PC-9 (cell line): ENCODE results near the gene SSBP4. TPM values are rescaled to one million over a fixed set of nuclear protein-coding genes. Genes with fewer than 3 reads are reported as not detected.

Experiments used
- BruUV-seq: library from RNA; stranded (reverse); fragments of 400-500 nt; replicated peaks from 2 replicates; lab custom pipeline; 2021; lab: Mats Ljungman, UMichigan
- CTCF ChIA-PET: fragments of 300-600 bp; sonication (Branson Sonifier 250); formaldehyde crosslinking; loops from one replicate; lab custom pipeline; 2022; ENCODE audit warnings: antibody characterized with exemption; lab: Charles Lee
- POLR2A ChIA-PET: fragments of 300-600 bp; sonication (Branson Sonifier 250); formaldehyde crosslinking; loops from one replicate; lab custom pipeline; 2022; ENCODE audit warnings: antibody characterized with exemption; ENCODE audit not compliant: unreplicated experiment; lab: Charles Lee
- DNase-seq, 2 experiments: peaks; one replicate each; pipeline versions ENCODE4 v3.0.0 to v3.0.0-alpha.2; 2015 to 2022; ENCODE audit warnings: mixed read lengths in 1 of 2
- H2AFZ ChIP-seq: fragments of 200-600 bp; sonication (generic); 2 replicates; pipeline ENCODE4 v1.8.1; 2017; ENCODE audit warnings: antibody characterized with exemption
- H3F3A ChIP-seq: fragments of 200-600 bp; sonication (generic); 2 replicates; pipeline ENCODE4 v1.8.1; 2017; ENCODE audit warnings: antibody characterized with exemption, mild to moderate bottlenecking, low read depth; ENCODE audit not compliant: insufficient read depth
- H3K27ac ChIP-seq: fragments of 200-600 bp; sonication (generic); 2 replicates; pipeline ENCODE4 v1.6.1; 2016; ENCODE audit warnings: mixed run types
- H3K27me3 ChIP-seq: fragments of 200-600 bp; sonication (generic); 2 replicates; pipeline ENCODE4 v1.6.1; 2016; ENCODE audit warnings: low read depth, mixed run types; ENCODE audit not compliant: insufficient read depth
- H3K36me3 ChIP-seq: fragments of 200-600 bp; sonication (generic); 2 replicates; pipeline ENCODE4 v1.6.1; 2016; ENCODE audit warnings: low read depth, mixed run types
- H3K4me1 ChIP-seq: fragments of 200-600 bp; sonication (generic); replicated peaks from 2 replicates; pipeline ENCODE4 v1.6.1; 2016; ENCODE audit warnings: mixed run types; ENCODE audit not compliant: insufficient read depth
- H3K4me2 ChIP-seq: fragments of 200-600 bp; sonication (generic); 2 replicates; pipeline ENCODE4 v1.6.1; 2017; ENCODE audit warnings: mixed run types
- H3K4me3 ChIP-seq: fragments of 200-600 bp; sonication (generic); 2 replicates; pipeline ENCODE4 v1.6.1; 2016; ENCODE audit warnings: mixed run types
- H3K79me2 ChIP-seq: fragments of 200-600 bp; sonication (generic); 2 replicates; pipeline ENCODE4 v1.6.1; 2017; ENCODE audit warnings: low read depth, mixed run types
- H3K9me2 ChIP-seq: fragments of 200-600 bp; sonication (generic); 2 replicates; pipeline ENCODE4 v1.8.1; 2017; ENCODE audit warnings: mild to moderate bottlenecking; ENCODE audit not compliant: insufficient read depth
- H3K9me3 ChIP-seq: fragments of 200-600 bp; sonication (generic); 2 replicates; pipeline ENCODE4 v1.8.1; 2016; ENCODE audit warnings: low read depth; ENCODE audit not compliant: insufficient read depth
- H4K20me1 ChIP-seq: fragments of 200-600 bp; sonication (generic); 2 replicates; pipeline ENCODE4 v1.8.1; 2017; ENCODE audit not compliant: insufficient read depth
- CTCF ChIP-seq: fragments of 200-600 bp; sonication (generic); conservative IDR thresholded peaks from 2 replicates; pipeline ENCODE4 v1.6.1; 2017; ENCODE audit warnings: mixed run types, antibody characterized with exemption, mild to moderate bottlenecking, moderate library complexity
- EZH2 ChIP-seq: fragments of 200-600 bp; sonication (generic); IDR thresholded peaks from 2 replicates; pipeline ENCODE4 v1.8.0; 2017; ENCODE audit warnings: antibody characterized with exemption, low read depth
- intact Hi-C: fragments of 100-400 bp; cut with micrococcal nuclease; formaldehyde crosslinking; loops from one replicate; pipeline ENCODE4 v1.10.0; 2022; ENCODE audit not compliant: unreplicated experiment
- total RNA-seq: library from RNA; stranded (reverse); gene quantifications from 2 replicates; pipeline ENCODE4 v1.2.3, GENCODE V29; 2021

Gene SSBP4
- total RNA-seq, 1 experiment from 2014 or later: 56.6 TPM

- Histone ChIP-seq H4K20me1 (peaks cover 6% of the 10 kb centered on the region), H3K4me3 (no peak overlapping the region), H3K9me3 (no peaks in the 10 kb centered on the region), H3K4me1 (peaks cover 42% of the 10 kb centered on the region), H3K27me3 (no peaks in the 10 kb centered on the region), H3K27ac (no peak overlapping the region), H3K9me2 (no peaks in the 10 kb centered on the region), H3K36me3 (no peaks in the 10 kb centered on the region), H3F3A (peaks cover 60% of the 10 kb centered on the region), H3K79me2 (no peaks in the 10 kb centered on the region), H3K4me2 (no peak overlapping the region), H2AFZ (no peak overlapping the region)
- DNase-seq: no peak
- TF ChIP-seq EZH2: no peak
- TF ChIP-seq CTCF: no peak
- POLR2A ChIA-PET: no interaction called here
- CTCF ChIA-PET: no interaction called here
- intact Hi-C loops: no loop called here
- BruUV-seq: no TSS peak
Observed at GRCh38 chr19:18443406-18443805, 24.2 kb downstream of the SSBP4 start.

- CTCF ChIA-PET: no interaction called here
- POLR2A ChIA-PET: no interaction called here
- no TSS peak for BruUV-seq
Observed at GRCh38 chr19:18443831-18444230, 24.6 kb downstream of the SSBP4 start.

GRCh38 chr19:18444513-18444912, 25.3 kb downstream of the SSBP4 start:
- H3F3A ChIP-seq: peaks cover 49% of the 10 kb centered on the region
- no peak overlapping the region for H3K27ac ChIP-seq
- H3K36me3 ChIP-seq: no peaks in the 10 kb centered on the region
- H3K9me3 ChIP-seq: no peaks in the 10 kb centered on the region
- intact Hi-C loops: no loop called here
- no TSS peak for BruUV-seq
- POLR2A ChIA-PET: no interaction called here
- H3K9me2 ChIP-seq: no peaks in the 10 kb centered on the region
- no peak overlapping the region for H3K4me2 ChIP-seq
- peaks cover 31% of the 10 kb centered on the region for H3K4me1 ChIP-seq
- CTCF ChIA-PET: interaction anchor here (0.6 to 0.7 kb wide), 2 partner anchors 184 to 407 kb away, joined by 5 to 6 read pairs; no protein-coding TSS in a partner anchor
- TF ChIP-seq EZH2 (no peak), CTCF (no peak)
- no peak overlapping the region for H2AFZ ChIP-seq
- no peaks in the 10 kb centered on the region for H3K27me3 ChIP-seq
- no peak overlapping the region for H3K4me3 ChIP-seq
- peaks cover 11% of the 10 kb centered on the region for H4K20me1 ChIP-seq
- DNase-seq: no peak
- no peaks in the 10 kb centered on the region for H3K79me2 ChIP-seq

More at GRCh38 chr19:18443831-18444230, 24.6 kb downstream of the SSBP4 start:
- H3K79me2 ChIP-seq: no peaks in the 10 kb centered on the region
- peaks cover 6% of the 10 kb centered on the region for H4K20me1 ChIP-seq
- no peaks in the 10 kb centered on the region for H3K9me3 ChIP-seq
- H3K4me3 ChIP-seq: no peak overlapping the region
- TF ChIP-seq EZH2: no peak
- TF ChIP-seq CTCF: no peak
- intact Hi-C loops: no loop called here
- no peaks in the 10 kb centered on the region for H3K9me2 ChIP-seq
- H2AFZ ChIP-seq: no peak overlapping the region
- H3K27ac ChIP-seq: no peak overlapping the region
- H3K27me3 ChIP-seq: no peaks in the 10 kb centered on the region
- no peak for DNase-seq
- peaks cover 55% of the 10 kb centered on the region for H3F3A ChIP-seq
- no peak overlapping the region for H3K4me2 ChIP-seq
- no peaks in the 10 kb centered on the region for H3K36me3 ChIP-seq
- H3K4me1 ChIP-seq: peaks cover 38% of the 10 kb centered on the region
